ENCODE measurements around the gene SPATA45.

Gene SPATA45

DNA sequence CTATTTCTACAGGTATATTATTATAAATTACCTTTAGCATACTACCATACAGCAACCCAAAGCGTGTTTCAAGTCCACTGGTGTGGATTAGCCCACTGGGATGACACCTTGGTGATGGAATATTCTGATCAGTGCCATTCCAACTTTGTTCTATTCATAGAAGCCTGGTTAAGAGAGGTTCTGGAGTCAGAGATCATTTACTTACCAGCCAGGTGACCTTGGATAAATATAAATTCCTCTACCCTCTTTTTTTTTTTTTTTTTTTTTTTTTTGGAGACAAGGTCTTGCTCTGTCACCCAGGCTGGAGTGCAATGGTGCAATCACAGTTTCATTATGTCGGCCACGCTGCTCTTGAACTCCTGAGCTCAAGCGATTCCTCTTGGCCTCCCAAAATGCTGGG, at the start of gene SPATA45:
TSS of gene SPATA45 (minus strand) at position 101 of the 400 bp plus-strand sequence. CDS start 11,500 bp downstream, outside the sequence.
- Histone ChIP-seq H3K4me3 (ENCODE audit: low read depth, low read length) (no peak within 1 kb of the TSS), H3K36me3 (no peaks in the 10 kb centered on the region), H3K9me3 (ENCODE audit: severe bottlenecking) (peaks cover 2% of the 10 kb centered on the region), H3K27me3 (ENCODE audit: insufficient read depth, low read depth, severe bottlenecking) (no peaks in the 10 kb centered on the region), H3K27ac (no peak within 1 kb of the TSS)
- TF ChIP-seq, protein P1, sequence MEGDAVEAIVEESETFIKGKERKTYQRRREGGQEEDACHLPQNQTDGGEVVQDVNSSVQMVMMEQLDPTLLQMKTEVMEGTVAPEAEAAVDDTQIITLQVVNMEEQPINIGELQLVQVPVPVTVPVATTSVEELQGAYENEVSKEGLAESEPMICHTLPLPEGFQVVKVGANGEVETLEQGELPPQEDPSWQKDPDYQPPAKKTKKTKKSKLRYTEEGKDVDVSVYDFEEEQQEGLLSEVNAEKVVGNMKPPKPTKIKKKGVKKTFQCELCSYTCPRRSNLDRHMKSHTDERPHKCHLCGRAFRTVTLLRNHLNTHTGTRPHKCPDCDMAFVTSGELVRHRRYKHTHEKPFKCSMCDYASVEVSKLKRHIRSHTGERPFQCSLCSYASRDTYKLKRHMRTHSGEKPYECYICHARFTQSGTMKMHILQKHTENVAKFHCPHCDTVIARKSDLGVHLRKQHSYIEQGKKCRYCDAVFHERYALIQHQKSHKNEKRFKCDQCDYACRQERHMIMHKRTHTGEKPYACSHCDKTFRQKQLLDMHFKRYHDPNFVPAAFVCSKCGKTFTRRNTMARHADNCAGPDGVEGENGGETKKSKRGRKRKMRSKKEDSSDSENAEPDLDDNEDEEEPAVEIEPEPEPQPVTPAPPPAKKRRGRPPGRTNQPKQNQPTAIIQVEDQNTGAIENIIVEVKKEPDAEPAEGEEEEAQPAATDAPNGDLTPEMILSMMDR (IDR thresholded peaks at IDR 0.05; ENCODE audit: low read depth, low read length) = no peak
- DNase-seq = no peak

DNA sequence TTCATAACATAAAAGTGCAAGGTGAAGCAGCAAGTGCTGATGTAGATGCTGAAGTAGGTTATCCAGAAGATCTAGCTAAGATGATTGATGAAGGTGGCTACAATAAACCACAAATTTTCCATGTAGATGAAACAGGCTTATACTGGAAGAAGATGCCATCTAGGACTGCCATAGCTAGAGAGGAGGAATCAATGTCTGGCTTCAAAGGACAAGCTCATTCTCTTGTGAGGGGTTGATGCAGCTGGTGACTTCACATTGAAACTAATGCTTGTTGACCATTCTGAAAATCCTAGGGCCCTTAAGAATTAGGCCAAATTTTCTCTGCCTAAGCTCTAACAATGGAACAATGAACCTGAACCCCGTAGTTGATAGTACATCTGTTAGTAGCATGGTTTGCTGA, 44.7 kb upstream of the SPATA45 start:
- H3K27me3 ChIP-seq (ENCODE audit: insufficient read depth, low read depth, severe bottlenecking) = no peaks in the 10 kb centered on the region
- H3K4me3 ChIP-seq (ENCODE audit: low read depth, low read length) = no peak overlapping the region
- no peak overlapping the region for H3K27ac ChIP-seq
- DNase-seq = no peak
- no peaks in the 10 kb centered on the region for H3K9me3 ChIP-seq (ENCODE audit: severe bottlenecking)
- TF ChIP-seq, protein P1 (IDR thresholded peaks at IDR 0.05; ENCODE audit: low read depth, low read length) = no peak
- peaks cover 90% of the 10 kb centered on the region for H3K36me3 ChIP-seq

DNA sequence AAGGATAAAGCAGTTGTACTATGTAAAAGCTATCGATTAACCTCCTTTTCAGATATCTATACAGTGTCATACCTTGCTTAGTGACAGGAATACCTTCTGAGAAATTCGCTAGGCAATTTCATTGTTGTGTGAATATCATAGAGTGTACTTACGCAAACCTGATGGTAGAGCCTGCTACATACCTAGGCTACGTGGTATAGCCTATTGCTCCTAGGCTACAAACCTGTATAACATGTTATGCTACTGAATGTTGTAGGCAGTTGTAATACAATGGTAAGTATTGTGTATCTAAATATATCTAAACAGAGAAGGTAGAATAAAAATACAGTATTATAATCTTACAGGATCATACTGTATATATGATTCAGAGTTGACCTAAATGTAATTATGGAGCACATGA, 37.1 kb upstream of the SPATA45 start:
- no peak overlapping the region for H3K4me3 ChIP-seq (ENCODE audit: low read depth, low read length)
- no peak for DNase-seq
- TF ChIP-seq, protein P1 (IDR thresholded peaks at IDR 0.05; ENCODE audit: low read depth, low read length) = no peak
- no peaks in the 10 kb centered on the region for H3K27me3 ChIP-seq (ENCODE audit: insufficient read depth, low read depth, severe bottlenecking)
- H3K9me3 ChIP-seq (ENCODE audit: severe bottlenecking) = no peaks in the 10 kb centered on the region
- H3K36me3 ChIP-seq = peaks cover 94% of the 10 kb centered on the region
- no peak overlapping the region for H3K27ac ChIP-seq

DNA sequence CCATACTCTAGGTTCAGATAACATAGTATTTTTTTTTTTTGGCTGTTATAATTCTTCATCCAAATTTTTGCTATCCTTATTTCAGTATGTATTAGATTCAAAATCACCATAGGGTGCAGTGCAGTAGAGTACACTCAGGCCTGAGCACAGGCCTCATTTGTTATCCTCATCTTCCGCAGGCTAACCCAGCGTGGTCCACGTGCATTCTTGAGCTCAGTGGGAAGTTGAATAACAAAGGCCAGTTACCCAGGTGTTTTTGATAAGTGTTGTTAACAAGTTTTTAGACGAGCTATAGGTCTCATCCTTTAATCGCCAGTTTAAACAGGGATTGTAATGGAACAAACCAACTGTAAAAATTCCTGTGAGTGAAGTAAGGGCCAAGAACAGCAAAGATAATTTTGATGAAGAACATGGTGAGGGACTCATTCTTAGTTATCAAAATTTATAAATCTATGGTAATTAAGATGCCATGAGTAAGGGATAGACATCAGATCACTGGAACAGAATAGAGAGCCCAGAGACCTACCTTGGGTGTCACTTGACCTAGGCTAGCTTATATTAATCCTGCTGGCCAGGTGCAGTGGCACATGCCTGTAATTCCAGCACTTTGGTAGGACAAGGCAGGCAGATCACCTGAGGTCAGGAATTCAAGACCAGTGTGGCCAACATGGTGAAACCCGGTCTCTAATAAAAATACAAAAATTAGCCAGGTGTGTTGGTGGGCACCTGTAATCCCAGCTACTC, 32.7 kb upstream of the SPATA45 start:
- no peak overlapping the region for H3K4me3 ChIP-seq (ENCODE audit: low read depth, low read length)
- H3K9me3 ChIP-seq (ENCODE audit: severe bottlenecking) = no peaks in the 10 kb centered on the region
- DNase-seq = no peak
- no peaks in the 10 kb centered on the region for H3K27me3 ChIP-seq (ENCODE audit: insufficient read depth, low read depth, severe bottlenecking)
- TF ChIP-seq, protein P1 (IDR thresholded peaks at IDR 0.05; ENCODE audit: low read depth, low read length) = no peak
- H3K27ac ChIP-seq = no peak overlapping the region
- peaks cover 90% of the 10 kb centered on the region for H3K36me3 ChIP-seq

DNA sequence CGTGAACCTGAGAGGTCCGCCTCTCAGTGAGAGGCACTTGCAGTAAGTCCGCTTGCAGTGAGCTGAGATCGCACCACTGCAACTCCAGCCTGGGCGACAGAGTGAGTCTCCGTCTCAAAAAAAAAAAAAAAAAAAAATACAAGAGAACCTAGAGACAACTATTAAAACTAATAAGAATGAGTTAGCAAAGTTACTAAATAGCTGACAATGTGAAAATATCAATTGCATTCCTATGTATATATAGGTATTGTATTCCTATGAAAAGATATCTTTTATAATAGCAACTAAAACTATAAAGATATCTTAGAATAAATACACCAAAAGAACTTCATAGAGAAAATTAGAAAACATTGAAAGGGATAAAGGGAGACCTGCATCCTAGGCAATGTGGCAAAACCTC, 31.0 kb upstream of the SPATA45 start:
- Histone ChIP-seq H3K9me3 (ENCODE audit: severe bottlenecking) (no peaks in the 10 kb centered on the region), H3K4me3 (ENCODE audit: low read depth, low read length) (no peak overlapping the region), H3K27me3 (ENCODE audit: insufficient read depth, low read depth, severe bottlenecking) (no peaks in the 10 kb centered on the region), H3K36me3 (peaks cover 88% of the 10 kb centered on the region), H3K27ac (no peak overlapping the region)
- DNase-seq = no peak
- TF ChIP-seq, protein P1 (IDR thresholded peaks at IDR 0.05; ENCODE audit: low read depth, low read length) = no peak

DNA sequence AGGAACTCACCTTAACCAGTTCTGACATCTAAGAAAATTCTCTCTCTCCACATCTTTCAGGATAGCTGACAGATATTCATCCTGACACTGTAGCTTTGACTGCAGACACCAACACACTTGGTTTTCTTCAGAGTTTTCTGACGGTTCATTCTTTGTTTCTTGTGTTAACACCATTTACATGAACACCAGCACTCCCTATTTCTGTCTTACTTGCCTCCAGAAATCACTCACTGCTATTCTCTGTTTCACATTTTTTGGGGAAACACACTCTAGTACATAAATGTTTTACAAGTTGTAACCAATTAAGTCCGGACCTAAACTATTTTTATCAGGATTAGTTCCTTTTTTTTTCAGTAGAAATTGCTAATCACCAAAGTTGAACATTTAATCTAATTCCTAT, 26.1 kb upstream of the SPATA45 start:
- Histone ChIP-seq H3K27me3 (ENCODE audit: insufficient read depth, low read depth, severe bottlenecking) (no peaks in the 10 kb centered on the region), H3K9me3 (ENCODE audit: severe bottlenecking) (no peaks in the 10 kb centered on the region), H3K36me3 (peaks cover 74% of the 10 kb centered on the region), H3K4me3 (ENCODE audit: low read depth, low read length) (no peak overlapping the region), H3K27ac (no peak overlapping the region)
- no peak for DNase-seq
- TF ChIP-seq, protein P1 (IDR thresholded peaks at IDR 0.05; ENCODE audit: low read depth, low read length) = no peak
